Natural killer cell treated with Interleukin-12 subunit alpha and Interleukin-12 subunit beta and Interleukin-15 and Interleukin-18, amount 100 ng/mL, for 72 hours (primary cell): Measurements from ENCODE around the gene SLIT1. TPM values are rescaled to one million over a fixed set of nuclear protein-coding genes. Genes with fewer than 3 reads are reported as not detected.
A peak's percentile ranks its signal among the peaks of the same experiment; 100 is the strongest.

Experiments used
- ATAC-seq, 2 donors: fragments of 150-1000 bp; cut with Tn5 transposase in 1 of 2; sonication (Bioruptor Pico), chemical (Tn5 transposase) in 1 of 2; 2 replicates each; pipeline ENCODE4 v1.10.0; 2021
- DNase-seq: peaks from one replicate; pipeline ENCODE4 v3.0.0; 2022; ENCODE audit warnings: low spot score
- H3K27ac Mint-ChIP-seq, 2 donors: 1 replicate in 1 of 2; 2 replicates in 1 of 2; pipeline ENCODE4 v1.8.0; 2022; ENCODE audit warnings: mixed read lengths in 2 of 2, mild to moderate bottlenecking in 1 of 2, moderate library complexity in 1 of 2
- H3K27me3 Mint-ChIP-seq, 2 donors: 1 replicate in 1 of 2; 2 replicates in 1 of 2; pipeline ENCODE4 v1.8.0; 2022; ENCODE audit warnings: mixed read lengths in 2 of 2
- H3K36me3 Mint-ChIP-seq: one replicate; pipeline ENCODE4 v1.8.0; 2022; ENCODE audit warnings: mixed read lengths
- H3K4me1 Mint-ChIP-seq, 2 donors: 1 replicate in 1 of 2; 2 replicates in 1 of 2; pipeline ENCODE4 v1.8.0; 2022; ENCODE audit warnings: low read depth in 2 of 2, mixed read lengths in 2 of 2, mild to moderate bottlenecking in 1 of 2
- H3K4me3 Mint-ChIP-seq: one replicate; pipeline ENCODE4 v1.8.0; 2022; ENCODE audit warnings: mixed read lengths
- H3K9me3 Mint-ChIP-seq: 2 replicates; pipeline ENCODE4 v1.8.0; 2022; ENCODE audit warnings: mixed read lengths
- total RNA-seq, 2 donors: library from RNA; stranded (reverse); gene quantifications; one replicate each; pipeline ENCODE4 v1.2.3, GENCODE V29; 2022

The SLIT1 gene
- under 1 TPM; 0.48 to 0.78 TPM for total RNA-seq

GRCh38 chr10:97185326-97186058, at the start of gene SLIT1:
Gene SLIT1, minus strand, starts transcription at chr10:97185959. Its CDS starts 285 bp downstream, at chr10:97185674.
- peak in 1 of 2 donors; percentile 24 for ATAC-seq
- H3K4me1 Mint-ChIP-seq = peaks cover 0 to 10% of the 10 kb centered on the region in 2 donors
- no peak within 1 kb of the TSS for H3K4me3 Mint-ChIP-seq
- DNase-seq = no peak
- no peaks in the 10 kb centered on the region for H3K36me3 Mint-ChIP-seq
- H3K27me3 Mint-ChIP-seq = peaks cover 50 to 52% of the 10 kb centered on the region in 2 donors
- no peaks in the 10 kb centered on the region for H3K9me3 Mint-ChIP-seq
- no peak within 1 kb of the TSS for H3K27ac Mint-ChIP-seq

- Mint-ChIP-seq H3K9me3 (no peaks in the 10 kb centered on the region), H3K4me3 (no peak overlapping the region), H3K27me3 (no peaks in the 10 kb centered on the region), H3K27ac (no peak overlapping the region), H3K36me3 (peaks cover 6% of the 10 kb centered on the region), H3K4me1 (no peaks in the 10 kb centered on the region)
- DNase-seq = no peak
- no peak for ATAC-seq
Observed at GRCh38 chr10:97235353-97235752, 49.6 kb upstream of the SLIT1 start.

GRCh38 chr10:97234400-97234799, 48.6 kb upstream of the SLIT1 start:
- no peak overlapping the region for H3K27ac Mint-ChIP-seq
- no peaks in the 10 kb centered on the region for H3K4me1 Mint-ChIP-seq
- no peaks in the 10 kb centered on the region for H3K9me3 Mint-ChIP-seq
- no peak overlapping the region for H3K4me3 Mint-ChIP-seq
- DNase-seq = no peak
- ATAC-seq = no peak
- H3K27me3 Mint-ChIP-seq = no peaks in the 10 kb centered on the region
- peaks cover 12% of the 10 kb centered on the region for H3K36me3 Mint-ChIP-seq

GRCh38 chr10:97230146-97230545, 44.4 kb upstream of the SLIT1 start:
- Mint-ChIP-seq H3K27me3 (no peaks in the 10 kb centered on the region), H3K4me3 (no peak overlapping the region), H3K4me1 (peaks cover under 1 to 3% of the 10 kb centered on the region in 2 donors), H3K27ac (no peak overlapping the region), H3K9me3 (no peaks in the 10 kb centered on the region), H3K36me3 (peaks cover 28% of the 10 kb centered on the region)
- ATAC-seq (peak in 1 of 2 donors; percentile 49), DNase-seq (no peak)

- Mint-ChIP-seq H3K9me3 (no peaks in the 10 kb centered on the region), H3K27me3 (no peaks in the 10 kb centered on the region), H3K4me3 (no peak overlapping the region), H3K4me1 (peaks cover 7 to 10% of the 10 kb centered on the region in 2 donors), H3K27ac (no peak overlapping the region), H3K36me3 (peaks cover 33% of the 10 kb centered on the region)
- DNase-seq (no peak), ATAC-seq (no peak)
Observed at GRCh38 chr10:97229322-97230015, 43.7 kb upstream of the SLIT1 start.

DNA sequence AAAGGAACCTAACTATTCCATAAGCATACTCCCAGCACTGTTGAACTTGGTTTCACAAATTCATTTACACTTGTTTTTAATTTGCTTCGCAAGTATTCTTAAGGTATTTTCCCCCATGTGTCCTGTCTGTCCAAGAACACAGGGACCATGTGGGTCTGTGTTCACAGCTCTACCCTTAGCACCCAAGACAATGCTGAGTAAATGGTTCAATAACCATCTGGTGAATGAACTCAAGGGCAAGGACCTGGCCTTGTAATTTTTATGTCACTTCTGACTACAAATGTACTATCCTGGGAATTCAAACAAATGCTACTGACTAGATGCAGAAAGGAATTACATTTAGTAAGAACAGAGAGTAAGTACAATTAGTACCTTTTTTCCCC, 43.0 kb upstream of the SLIT1 start:
- no peak overlapping the region for H3K27ac Mint-ChIP-seq

GRCh38 chr10:97228130-97228774, 42.5 kb upstream of the SLIT1 start:
- no peak for DNase-seq
- H3K4me3 Mint-ChIP-seq = no peak overlapping the region
- no peaks in the 10 kb centered on the region for H3K9me3 Mint-ChIP-seq
- no peak for ATAC-seq
- H3K36me3 Mint-ChIP-seq = peaks cover 38% of the 10 kb centered on the region
- no peak overlapping the region for H3K27ac Mint-ChIP-seq
- no peaks in the 10 kb centered on the region for H3K27me3 Mint-ChIP-seq
- H3K4me1 Mint-ChIP-seq = peaks cover 11 to 20% of the 10 kb centered on the region in 2 donors

More for the DNA sequence above, 43.0 kb upstream of the SLIT1 start:
- no peaks in the 10 kb centered on the region for H3K27me3 Mint-ChIP-seq
- H3K36me3 Mint-ChIP-seq = peaks cover 36% of the 10 kb centered on the region
- ATAC-seq = no peak
- no peaks in the 10 kb centered on the region for H3K9me3 Mint-ChIP-seq
- H3K4me3 Mint-ChIP-seq = no peak overlapping the region
- peaks cover 11 to 16% of the 10 kb centered on the region in 2 donors for H3K4me1 Mint-ChIP-seq
- DNase-seq = no peak

- peaks cover 36% of the 10 kb centered on the region for H3K36me3 Mint-ChIP-seq
- no peak for ATAC-seq
- DNase-seq = no peak
- no peak overlapping the region for H3K27ac Mint-ChIP-seq
- H3K4me3 Mint-ChIP-seq = no peak overlapping the region
- H3K27me3 Mint-ChIP-seq = no peaks in the 10 kb centered on the region
- peaks cover 11 to 20% of the 10 kb centered on the region in 2 donors for H3K4me1 Mint-ChIP-seq
- H3K9me3 Mint-ChIP-seq = no peaks in the 10 kb centered on the region
Observed at GRCh38 chr10:97226398-97226797, 40.6 kb upstream of the SLIT1 start.

DNA sequence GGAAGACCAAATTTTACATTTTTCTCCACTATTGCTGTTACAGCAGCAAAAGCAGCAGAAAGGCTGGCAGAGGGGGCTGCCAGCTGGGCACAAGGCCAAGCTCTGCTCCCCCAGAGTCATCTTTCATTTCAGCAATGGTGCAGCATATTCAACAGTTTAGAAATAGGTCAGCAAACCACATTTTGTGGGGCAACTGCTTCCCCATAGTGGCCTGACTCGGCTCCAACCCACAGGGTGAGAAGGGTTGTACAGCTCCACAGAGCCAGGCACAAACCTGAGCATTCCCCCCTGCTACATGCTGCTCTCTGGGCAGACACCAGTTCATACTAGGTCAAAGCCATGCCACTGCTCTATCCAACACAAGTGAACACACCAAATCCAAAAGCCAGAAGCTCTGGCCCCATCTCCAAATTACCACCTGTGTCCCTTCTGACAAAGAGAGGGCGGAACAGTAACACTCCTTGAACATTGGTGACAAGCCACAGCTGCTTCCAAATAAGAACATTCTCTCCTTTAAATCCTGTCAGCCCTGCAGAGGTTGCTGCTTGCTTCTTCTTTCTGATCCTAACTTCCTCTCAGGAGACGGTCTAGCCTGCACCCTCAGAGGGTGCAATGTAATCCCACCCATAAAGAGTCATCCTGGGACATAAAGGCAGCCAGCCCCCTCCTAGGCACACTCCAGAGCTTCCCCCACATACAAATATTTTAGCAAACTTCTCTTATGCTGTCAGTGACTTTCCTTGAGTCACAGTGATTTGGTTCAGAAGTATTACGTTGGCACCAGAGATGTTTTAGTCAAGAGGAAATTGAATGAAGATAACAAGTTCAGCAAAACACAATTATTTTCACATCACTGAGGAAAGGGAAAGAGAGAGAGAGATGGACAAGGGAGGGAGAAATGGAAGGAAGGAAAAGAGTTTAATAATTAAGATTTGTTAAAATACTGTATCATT, 39.0 kb upstream of the SLIT1 start:
- peaks cover 30% of the 10 kb centered on the region for H3K36me3 Mint-ChIP-seq
- H3K4me3 Mint-ChIP-seq = peak overlapping the region; percentile 68

GRCh38 chr10:97222326-97222961, 36.7 kb upstream of the SLIT1 start:
- no peaks in the 10 kb centered on the region for H3K27me3 Mint-ChIP-seq
- peaks cover 18 to 34% of the 10 kb centered on the region in 2 donors for H3K4me1 Mint-ChIP-seq
- H3K27ac Mint-ChIP-seq = no peak overlapping the region
- no peak overlapping the region for H3K4me3 Mint-ChIP-seq
- H3K36me3 Mint-ChIP-seq = peaks cover 22% of the 10 kb centered on the region
- ATAC-seq (no peak), DNase-seq (no peak)
- no peaks in the 10 kb centered on the region for H3K9me3 Mint-ChIP-seq

More for the DNA sequence above, 39.0 kb upstream of the SLIT1 start:
- DNase-seq (no peak), ATAC-seq (peak; percentile 75 to 93)
- Mint-ChIP-seq H3K4me1 (peaks cover 11 to 20% of the 10 kb centered on the region in 2 donors), H3K9me3 (no peaks in the 10 kb centered on the region), H3K27me3 (no peaks in the 10 kb centered on the region), H3K27ac (peak overlapping the region; percentile 8 to 13)

- Mint-ChIP-seq H3K36me3 (peaks cover 12% of the 10 kb centered on the region), H3K4me1 (peaks cover 22 to 38% of the 10 kb centered on the region in 2 donors), H3K4me3 (no peak overlapping the region), H3K27ac (no peak overlapping the region), H3K9me3 (no peaks in the 10 kb centered on the region), H3K27me3 (no peaks in the 10 kb centered on the region)
- no peak for DNase-seq
- no peak for ATAC-seq
Observed at GRCh38 chr10:97220355-97220754, 34.6 kb upstream of the SLIT1 start.

GRCh38 chr10:97217299-97217698, 31.5 kb upstream of the SLIT1 start:
- ATAC-seq (no peak), DNase-seq (no peak)
- Mint-ChIP-seq H3K9me3 (no peaks in the 10 kb centered on the region), H3K27ac (peak overlapping the region; percentile 14 to 78), H3K4me1 (peaks cover 13 to 20% of the 10 kb centered on the region in 2 donors), H3K27me3 (no peaks in the 10 kb centered on the region), H3K4me3 (peak overlapping the region; percentile 6), H3K36me3 (no peaks in the 10 kb centered on the region)
